ENCODE results near the gene LBHD1. TPM values are rescaled to one million over a fixed set of nuclear protein-coding genes. Genes with fewer than 3 reads are reported as not detected.
"Not testable (repeated sequence)": the region's sequence is repeated elsewhere in the genome, so short reads cannot be mapped to it uniquely, and the experiment has no call there.

LBHD1 gene
- 5.4 TPM for polyA plus RNA-seq (2013, experiment 1 of 2; ENCODE audit: insufficient read length)
- polyA plus RNA-seq (2013, experiment 2 of 2; ENCODE audit: insufficient read length), result 2.5 TPM

GRCh38 chr11:62671608-62672389, at the start of gene LBHD1, which contains the start of gene UQCC3:
Gene LBHD1, minus strand, starts transcription at chr11:62672267. Its CDS starts 2,236 bp downstream, at chr11:62670031.
Gene UQCC3, plus strand, starts transcription at chr11:62671673. Its CDS starts 73 bp downstream, at chr11:62671746.
- DNase-seq, result peak; percentile 86

- no peak for DNase-seq
Observed at GRCh38 chr11:62719302-62719978, 47.4 kb upstream of the LBHD1 start.

- DNase-seq, result no peak
Observed at GRCh38 chr11:62716816-62717215, 44.7 kb upstream of the LBHD1 start.

GRCh38 chr11:62716206-62716605, 44.1 kb upstream of the LBHD1 start:
- DNase-seq, result no peak

- no peak for DNase-seq
Observed at GRCh38 chr11:62715150-62716130, 43.4 kb upstream of the LBHD1 start.

GRCh38 chr11:62713343-62713742, 41.3 kb upstream of the LBHD1 start:
- no peak for DNase-seq

GRCh38 chr11:62712861-62713260, 40.8 kb upstream of the LBHD1 start:
- DNase-seq, result no peak

GRCh38 chr11:62712276-62712812, 40.3 kb upstream of the LBHD1 start:
- no peak for DNase-seq

GRCh38 chr11:62710001-62710345, 37.9 kb upstream of the LBHD1 start:
- no peak for DNase-seq

- peak; percentile 97 for DNase-seq
Observed at GRCh38 chr11:62709247-62710000, 37.4 kb upstream of the LBHD1 start.

GRCh38 chr11:62708793-62709192, 36.7 kb upstream of the LBHD1 start:
- DNase-seq, result no peak

GRCh38 chr11:62708392-62708791, 36.3 kb upstream of the LBHD1 start:
- DNase-seq, result no peak

- DNase-seq, result no peak
Observed at GRCh38 chr11:62707277-62707861, 35.3 kb upstream of the LBHD1 start, which contains the start of the genes BSCL2 and GNG3. Gene BSCL2, minus strand, starts transcription at chr11:62707424. Its CDS starts 229 bp downstream, at chr11:62707195. Gene GNG3, plus strand, starts transcription at chr11:62707676. Its CDS starts 620 bp downstream, at chr11:62708296.

- DNase-seq, result no peak
Observed at GRCh38 chr11:62706850-62707247, 34.8 kb upstream of the LBHD1 start.

- peak; percentile 91 for DNase-seq
Observed at GRCh38 chr11:62705880-62706849, 34.1 kb upstream of the LBHD1 start.

GRCh38 chr11:62705413-62705812, 33.3 kb upstream of the LBHD1 start:
- DNase-seq, result no peak

- not testable (repeated sequence) for DNase-seq
Observed at GRCh38 chr11:62703921-62704320, 31.9 kb upstream of the LBHD1 start.

GRCh38 chr11:62702246-62702645, 30.2 kb upstream of the LBHD1 start:
- no peak for DNase-seq

- DNase-seq, result peak; percentile 78
Observed at GRCh38 chr11:62694455-62695167, 22.5 kb upstream of the LBHD1 start.
